Astrocyte of the cerebellum (primary cell): ENCODE measurements around the gene CDC42EP3.

Experiments
- DNase-seq: peaks from one replicate; pipeline ENCODE4 v3.0.0-alpha.2; 2011; ENCODE audit warnings: low read depth
- H3K4me3 ChIP-seq: 2 replicates; pipeline ENCODE4 v1.5.1; 2011; ENCODE audit warnings: mild to moderate bottlenecking, low read depth, low read length, moderate library complexity
- CTCF ChIP-seq: IDR thresholded peaks from 2 replicates; pipeline ENCODE4 v1.5.1; 2012; ENCODE audit warnings: low read length, low read depth, moderate library complexity, mild to moderate bottlenecking; ENCODE audit errors: missing control alignments
- in situ Hi-C: cut with HindIII; loops from 2 replicates; pipeline ENCODE4 v1.10.0; 2017; ENCODE audit warnings: low sequenced_read_pairs

CDC42EP3 gene

GRCh38 chr2:37642907-37643729 lies 28.3 kb downstream of the CDC42EP3 start:
- no peak overlapping the region for H3K4me3 ChIP-seq
- in situ Hi-C loops: loop anchor here (5.0 kb wide), 1 partner anchor 36 kb away; no protein-coding TSS in a partner anchor

GRCh38 chr2:37641582-37642171 lies 29.8 kb downstream of the CDC42EP3 start:
- no peak for DNase-seq
- TF ChIP-seq CTCF: no peak
- no peak overlapping the region for H3K4me3 ChIP-seq
- in situ Hi-C loops: loop anchor here (5.0 kb wide), 1 partner anchor 34 kb away; no protein-coding TSS in a partner anchor

More at GRCh38 chr2:37642907-37643729, 28.3 kb downstream of the CDC42EP3 start:
- DNase-seq: no peak
- no peak for TF ChIP-seq CTCF

- in situ Hi-C loops: loop anchor here (5.0 kb wide), 1 partner anchor 32 kb away; no protein-coding TSS in a partner anchor
- no peak for DNase-seq
- TF ChIP-seq CTCF: no peak
- H3K4me3 ChIP-seq: no peak overlapping the region
These were observed 31.8 kb downstream of the CDC42EP3 start for GRCh38 chr2:37639631-37640030.

- H3K4me3 ChIP-seq: no peak overlapping the region
- no peak for TF ChIP-seq CTCF
- in situ Hi-C loops: no loop called here
These were observed 32.5 kb downstream of the CDC42EP3 start for GRCh38 chr2:37638973-37639372.

GRCh38 chr2:37637985-37638384 lies 33.5 kb downstream of the CDC42EP3 start:
- in situ Hi-C loops: no loop called here
- DNase-seq: no peak
- no peak overlapping the region for H3K4me3 ChIP-seq
- TF ChIP-seq CTCF: no peak

More at GRCh38 chr2:37638973-37639372, 32.5 kb downstream of the CDC42EP3 start:
- DNase-seq: no peak

- no peak for DNase-seq
- H3K4me3 ChIP-seq: no peak overlapping the region
- TF ChIP-seq CTCF: no peak
- in situ Hi-C loops: no loop called here
These were observed 34.1 kb downstream of the CDC42EP3 start for GRCh38 chr2:37637190-37637860.
